Lower lobe of right lung (tissue), 2 donors: ENCODE data around the gene MYO10. TPM values are rescaled to one million over a fixed set of nuclear protein-coding genes. Genes with fewer than 3 reads are reported as not detected.

ENCODE experiments used
- ATAC-seq, 2 donors: fragments of 200-7000 bp; cut with Tn5 transposase; one replicate each; pipeline ENCODE4 v1.9.1; 2020 to 2022; ENCODE audit warnings: mild to moderate bottlenecking in 2 of 2, moderate library complexity in 2 of 2
- DNase-seq: peaks from one replicate; pipeline ENCODE4 v3.0.0-alpha.2; 2020
- H3K27ac ChIP-seq: fragments of 200-600 bp; one replicate; pipeline ENCODE4 v1.8.0; 2022
- H3K27me3 ChIP-seq: fragments of 200-600 bp; one replicate; pipeline ENCODE4 v1.8.0; 2022; ENCODE audit warnings: low read depth
- H3K36me3 ChIP-seq: fragments of 200-600 bp; one replicate; pipeline ENCODE4 v1.8.0; 2022; ENCODE audit warnings: mild to moderate bottlenecking
- H3K4me1 ChIP-seq: fragments of 200-600 bp; one replicate; pipeline ENCODE4 v1.8.0; 2022
- H3K4me3 ChIP-seq: fragments of 200-600 bp; one replicate; pipeline ENCODE4 v1.8.0; 2022; ENCODE audit warnings: mild to moderate bottlenecking
- H3K9me3 ChIP-seq: fragments of 200-600 bp; one replicate; pipeline ENCODE4 v1.8.0; 2022
- CTCF ChIP-seq: fragments of 200-600 bp; IDR thresholded peaks from one replicate; pipeline ENCODE4 v1.8.0; 2022; ENCODE audit warnings: antibody characterized with exemption, mild to moderate bottlenecking
- intact Hi-C: fragments of 100-400 bp; cut with DNase I; formaldehyde crosslinking; loops from one replicate; pipeline ENCODE4 v1.11.0; 2022
- total RNA-seq: library from RNA; stranded (reverse); fragmentation: NEBNext Ultra II Directional; extraction: Animal tissue kit (Norgen Biotek cat#: 25700); gene quantifications from one replicate; pipeline ENCODE4 v1.2.1, GENCODE V29; 2021
- donor health status: DM: no; HTN: yes; CAD: no; lungs with severe emphysema.

The MYO10 gene
- total RNA-seq, 1 donor from 2014 or later = 51.5 TPM

GRCh38 chr5:16933337-16933736, 2.8 kb downstream of the MYO10 start:
- Histone ChIP-seq H3K4me3 (peak overlapping the region; percentile 76), H3K9me3 (no peaks in the 10 kb centered on the region), H3K36me3 (no peaks in the 10 kb centered on the region), H3K27ac (no peak overlapping the region), H3K27me3 (no peaks in the 10 kb centered on the region), H3K4me1 (peaks cover 57% of the 10 kb centered on the region)
- no peak for TF ChIP-seq CTCF
- intact Hi-C loops = loop anchor here (10.0 kb wide), 1 partner anchor 201 kb away; no protein-coding TSS in a partner anchor
- DNase-seq (no peak), ATAC-seq (no peak)

GRCh38 chr5:16932401-16932800, 3.7 kb downstream of the MYO10 start:
- intact Hi-C loops = loop anchor here (10.0 kb wide), 1 partner anchor 202 kb away; no protein-coding TSS in a partner anchor
- H3K4me3 ChIP-seq = peak overlapping the region; percentile 76
- TF ChIP-seq CTCF = no peak
- ATAC-seq (no peak), DNase-seq (no peak)
- H3K36me3 ChIP-seq = no peaks in the 10 kb centered on the region
- no peaks in the 10 kb centered on the region for H3K9me3 ChIP-seq
- H3K4me1 ChIP-seq = peaks cover 55% of the 10 kb centered on the region
- no peak overlapping the region for H3K27ac ChIP-seq
- H3K27me3 ChIP-seq = no peaks in the 10 kb centered on the region

- DNase-seq (peak; percentile 57), ATAC-seq (peak; percentile 45 to 69)
- intact Hi-C loops = loop anchor here (10.0 kb wide), 1 partner anchor 203 kb away; no protein-coding TSS in a partner anchor
These were observed 4.6 kb downstream of the MYO10 start for GRCh38 chr5:16931334-16932110.

GRCh38 chr5:16930496-16930895, 5.6 kb downstream of the MYO10 start:
- Histone ChIP-seq H3K4me3 (no peak overlapping the region), H3K36me3 (no peaks in the 10 kb centered on the region), H3K27ac (peak overlapping the region; percentile 42), H3K27me3 (no peaks in the 10 kb centered on the region), H3K4me1 (peaks cover 48% of the 10 kb centered on the region), H3K9me3 (no peaks in the 10 kb centered on the region)
- DNase-seq = no peak
- intact Hi-C loops = loop anchor here (10.0 kb wide), 1 partner anchor 204 kb away; no protein-coding TSS in a partner anchor
- no peak for TF ChIP-seq CTCF
- ATAC-seq = peak in 1 of 2 donors; percentile 21

More at GRCh38 chr5:16931334-16932110, 4.6 kb downstream of the MYO10 start:
- no peaks in the 10 kb centered on the region for H3K36me3 ChIP-seq
- no peak for TF ChIP-seq CTCF
- no peaks in the 10 kb centered on the region for H3K27me3 ChIP-seq
- H3K4me3 ChIP-seq = no peak overlapping the region
- peaks cover 48% of the 10 kb centered on the region for H3K4me1 ChIP-seq
- no peak overlapping the region for H3K27ac ChIP-seq
- H3K9me3 ChIP-seq = no peaks in the 10 kb centered on the region

- intact Hi-C loops = loop anchor here (10.0 kb wide), 1 partner anchor 205 kb away; no protein-coding TSS in a partner anchor
- H3K4me1 ChIP-seq = peaks cover 48% of the 10 kb centered on the region
These were observed 6.3 kb downstream of the MYO10 start for GRCh38 chr5:16929831-16930230.

More at GRCh38 chr5:16929831-16930230, 6.3 kb downstream of the MYO10 start:
- DNase-seq (no peak), ATAC-seq (no peak)
- H3K9me3 ChIP-seq = no peaks in the 10 kb centered on the region
- no peak for TF ChIP-seq CTCF
- H3K27ac ChIP-seq = peak overlapping the region; percentile 42
- H3K27me3 ChIP-seq = no peaks in the 10 kb centered on the region
- no peaks in the 10 kb centered on the region for H3K36me3 ChIP-seq
- H3K4me3 ChIP-seq = no peak overlapping the region
